GM12878 (cell line): Measurements from ENCODE around the gene RFX1. TPM values are rescaled to one million over a fixed set of nuclear protein-coding genes. Genes with fewer than 3 reads are reported as not detected.

Source experiments
- ASH2L ChIP-seq: fragments of 300-600, 200-600 bp; sonication (generic); IDR thresholded peaks from 2 replicates; pipeline ENCODE4 v1.6.1; 2017; ENCODE audit warnings: low read depth, mild to moderate bottlenecking, borderline replicate concordance
- DPF2 ChIP-seq: fragments of 450-650 bp; IDR thresholded peaks from 2 replicates; pipeline ENCODE4 v1.6.1; 2017; ENCODE audit warnings: mild to moderate bottlenecking
- ELK1 ChIP-seq: IDR thresholded peaks from 2 replicates; pipeline ENCODE4 v1.6.1; 2012; ENCODE audit warnings: low read depth, low read length, improper control_type of control experiment
- ETV6 ChIP-seq, 2 experiments: fragments of 450-650 bp in 1 of 2; IDR thresholded peaks in 1 of 2; conservative IDR thresholded peaks in 1 of 2; 2 replicates each; pipeline ENCODE4 v1.6.1; 2014; ENCODE audit warnings: antibody characterized with exemption in 1 of 2, borderline replicate concordance in 1 of 2, low read depth in 1 of 2, mild to moderate bottlenecking in 1 of 2, moderate library complexity in 1 of 2
- FOS ChIP-seq: IDR thresholded peaks from 3 replicates; pipeline ENCODE4 v1.6.1; 2011; ENCODE audit warnings: borderline replicate concordance; ENCODE audit not compliant: insufficient read length; ENCODE audit errors: extremely low read depth
- GABPA ChIP-seq: IDR thresholded peaks from 2 replicates; pipeline ENCODE4 v1.6.1; 2014; ENCODE audit warnings: antibody characterized with exemption, low read depth, mild to moderate bottlenecking, inconsistent platforms
- HDAC2 ChIP-seq: fragments of 200-600 bp; sonication (generic); IDR thresholded peaks from 2 replicates; pipeline ENCODE4 v1.6.1; 2017
- HDAC6 ChIP-seq: fragments of 200-600 bp; sonication (generic); IDR thresholded peaks from one replicate; pipeline ENCODE4 v1.8.0; 2017; ENCODE audit warnings: antibody characterized with exemption; ENCODE audit not compliant: unreplicated experiment
- KDM1A ChIP-seq: fragments of 200-600 bp; sonication (generic); IDR thresholded peaks from 2 replicates; pipeline ENCODE4 v1.6.1; 2016; ENCODE audit warnings: borderline replicate concordance
- KLF5 ChIP-seq: fragments of 450-650 bp; IDR thresholded peaks from 2 replicates; pipeline ENCODE4 v1.6.1; 2014; ENCODE audit warnings: mild to moderate bottlenecking; ENCODE audit not compliant: partially characterized antibody
- LARP7 ChIP-seq: fragments of 450-650 bp; IDR thresholded peaks from 2 replicates; pipeline ENCODE4 v1.6.1; 2017; ENCODE audit warnings: mild to moderate bottlenecking
- MTA3 ChIP-seq: IDR thresholded peaks from 2 replicates; pipeline ENCODE4 v1.6.1; 2012; ENCODE audit warnings: low read length, inconsistent platforms, borderline replicate concordance
- MXI1 ChIP-seq: fragments of 150-350 bp; IDR thresholded peaks from 2 replicates; pipeline ENCODE4 v1.6.1; 2011; ENCODE audit warnings: low read depth, mild to moderate bottlenecking, inconsistent platforms, low read length, improper control_type of control experiment
- NR2F1 ChIP-seq: fragments of 450-650 bp; conservative IDR thresholded peaks from 2 replicates; pipeline ENCODE4 v1.6.1; 2017; ENCODE audit warnings: mild to moderate bottlenecking
- PAX5 ChIP-seq: IDR thresholded peaks from 2 replicates; pipeline ENCODE4 v1.6.1; 2011; ENCODE audit warnings: low read depth, low read length, borderline replicate concordance
- POLR2A ChIP-seq: IDR thresholded peaks from 2 replicates; pipeline ENCODE4 v1.6.1; 2011; ENCODE audit warnings: low read depth, mild to moderate bottlenecking, low read length
- RB1 ChIP-seq: fragments of 450-650 bp; formaldehyde crosslinking; IDR thresholded peaks from 2 replicates; pipeline ENCODE4 v1.6.1; 2017; ENCODE audit warnings: mild to moderate bottlenecking, borderline replicate concordance
- RUNX3 ChIP-seq: IDR thresholded peaks from 2 replicates; pipeline ENCODE4 v1.6.1; 2012; ENCODE audit warnings: low read length, inconsistent platforms
- SP1 ChIP-seq: IDR thresholded peaks from one replicate; pipeline ENCODE4 v1.6.1; 2011; ENCODE audit warnings: low read depth, low read length
- TAF1 ChIP-seq: IDR thresholded peaks from 2 replicates; pipeline ENCODE4 v1.6.1; 2011; ENCODE audit warnings: mild to moderate bottlenecking, low read depth, low read length, borderline replicate concordance
- WRNIP1 ChIP-seq: IDR thresholded peaks from 2 replicates; pipeline ENCODE4 v1.6.1; 2011; ENCODE audit warnings: low read depth, low read length, improper control_type of control experiment, borderline replicate concordance
- ZSCAN29 ChIP-seq: fragments of 450-650 bp; IDR thresholded peaks from 2 replicates; pipeline ENCODE4 v1.6.1; 2017; ENCODE audit warnings: mild to moderate bottlenecking, moderate library complexity
- ZZZ3 ChIP-seq: IDR thresholded peaks from 2 replicates; pipeline ENCODE4 v1.6.1; 2011; ENCODE audit warnings: low read depth; ENCODE audit not compliant: control insufficient read depth, insufficient read length
- polyA plus RNA-seq, 11 experiments: library from polyadenylated mRNA; depleted of rRNA in 4 of 11; unstranded in 6 of 11; stranded (reverse) in 5 of 11; fragments of >200 nt; fragmentation: Nextera tagmentation in 4 of 11; fragmentation: Illumina TruSeq in 1 of 11; extraction: Ambion mirVana in 4 of 11; extraction: Trizol in 1 of 11; gene quantifications; 1 replicate in 1 of 11; 2 replicates in 10 of 11; pipeline versions ENCODE4 v1.2.1 to v1.2.3, GENCODE V29; 2011 to 2016; ENCODE audit warnings: inconsistent platforms in 2 of 11, missing spikeins in 2 of 11, low read depth in 1 of 11
- total RNA-seq, 4 experiments: library from RNA; depleted of rRNA in 3 of 4; stranded (reverse); fragments of >200 nt in 3 of 4; fragmentation: Illumina TruSeq in 1 of 4; extraction: Trizol in 1 of 4; gene quantifications; 2 replicates each; pipeline versions ENCODE4 v1.2.1 to v1.2.3, GENCODE V29; 2013 to 2021
- TF ChIP-seq, protein P1 (sequence below): fragments of 450-650 bp; formaldehyde crosslinking; IDR thresholded peaks from 2 replicates; pipeline ENCODE4 v1.4.0; 2022; ENCODE audit warnings: mild to moderate bottlenecking, moderate library complexity
- TF ChIP-seq, protein P2 (sequence below): fragments of 450-650 bp; IDR thresholded peaks from 2 replicates; pipeline ENCODE4 v1.6.1; 2016; ENCODE audit warnings: mild to moderate bottlenecking
- TF ChIP-seq, protein P3 (sequence below): IDR thresholded peaks from 2 replicates; pipeline ENCODE4 v1.6.1; 2012; ENCODE audit warnings: low read depth, low read length, improper control_type of control experiment

RFX1 gene
- total and polyA plus RNA-seq, 10 of the 15 experiments (the other 5 are each of a cell fraction or from before 2014, with no cell fraction given), result 0.05 to 11.0 (median 1.5) TPM

DNA sequence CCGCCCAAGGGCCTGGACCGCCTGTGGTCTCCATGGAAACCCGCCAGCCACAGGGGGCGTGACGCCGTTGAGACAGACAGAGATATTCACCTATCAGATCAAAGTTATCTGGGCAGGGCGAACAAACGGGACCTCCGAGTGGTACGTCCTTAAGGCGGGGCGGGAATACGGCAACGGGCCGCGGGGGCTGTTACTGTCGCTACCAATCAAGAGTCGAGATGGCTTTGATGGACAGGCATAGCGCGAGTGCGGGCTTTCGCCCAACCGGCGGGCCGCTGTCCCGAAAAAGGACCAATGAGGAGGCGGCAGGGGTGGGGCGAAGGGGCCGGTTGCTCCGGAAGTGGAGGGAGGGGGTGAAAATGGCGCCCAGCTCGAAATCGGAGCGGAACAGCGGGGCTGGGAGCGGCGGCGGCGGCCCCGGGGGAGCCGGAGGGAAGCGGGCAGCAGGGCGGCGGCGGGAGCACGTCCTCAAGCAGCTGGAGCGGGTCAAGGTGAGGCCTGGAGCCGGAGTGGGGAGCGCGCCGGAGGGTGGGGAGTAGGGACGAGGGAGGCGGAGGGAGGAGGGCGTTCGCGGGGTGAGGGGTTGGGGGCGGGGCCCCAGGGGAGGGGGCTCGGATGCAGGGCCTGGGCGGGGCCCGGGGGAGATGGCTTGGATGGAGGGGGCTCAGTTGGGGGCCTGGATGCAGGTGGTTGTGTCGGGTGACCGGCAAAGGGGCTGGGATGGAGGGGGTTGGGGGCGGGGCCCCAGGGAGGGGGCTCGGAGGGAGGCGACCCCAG lies 53.8 kb downstream of the RFX1 start, which contains the start of gene DCAF15 (continued):
- TF ChIP-seq, protein P1, sequence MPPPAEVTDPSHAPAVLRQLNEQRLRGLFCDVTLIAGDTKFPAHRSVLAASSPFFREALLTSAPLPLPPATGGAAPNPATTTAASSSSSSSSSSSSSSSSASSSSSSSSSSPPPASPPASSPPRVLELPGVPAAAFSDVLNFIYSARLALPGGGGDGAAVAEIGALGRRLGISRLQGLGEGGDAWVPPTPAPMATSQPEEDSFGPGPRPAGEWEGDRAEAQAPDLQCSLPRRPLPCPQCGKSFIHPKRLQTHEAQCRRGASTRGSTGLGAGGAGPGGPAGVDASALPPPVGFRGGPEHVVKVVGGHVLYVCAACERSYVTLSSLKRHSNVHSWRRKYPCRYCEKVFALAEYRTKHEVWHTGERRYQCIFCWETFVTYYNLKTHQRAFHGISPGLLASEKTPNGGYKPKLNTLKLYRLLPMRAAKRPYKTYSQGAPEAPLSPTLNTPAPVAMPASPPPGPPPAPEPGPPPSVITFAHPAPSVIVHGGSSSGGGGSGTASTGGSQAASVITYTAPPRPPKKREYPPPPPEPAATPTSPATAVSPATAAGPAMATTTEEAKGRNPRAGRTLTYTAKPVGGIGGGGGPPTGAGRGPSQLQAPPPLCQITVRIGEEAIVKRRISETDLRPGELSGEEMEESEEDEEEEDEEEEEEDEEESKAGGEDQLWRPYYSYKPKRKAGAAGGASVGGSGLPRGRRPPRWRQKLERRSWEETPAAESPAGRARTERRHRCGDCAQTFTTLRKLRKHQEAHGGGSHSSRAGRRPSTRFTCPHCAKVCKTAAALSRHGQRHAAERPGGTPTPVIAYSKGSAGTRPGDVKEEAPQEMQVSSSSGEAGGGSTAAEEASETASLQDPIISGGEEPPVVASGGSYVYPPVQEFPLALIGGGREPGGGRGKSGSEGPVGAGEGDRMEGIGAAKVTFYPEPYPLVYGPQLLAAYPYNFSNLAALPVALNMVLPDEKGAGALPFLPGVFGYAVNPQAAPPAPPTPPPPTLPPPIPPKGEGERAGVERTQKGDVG (CRISPR knock-in tag), result no peak
- TF ChIP-seq GABPA (peak; percentile 70), ZZZ3 (no peak), WRNIP1 (no peak), RB1 (no peak), NR2F1 (no peak), ETV6 (conservative IDR thresholded peaks at IDR 0.05 in 1 of 2, IDR thresholded peaks at IDR 0.05 in 1 of 2; ENCODE audit: borderline replicate concordance in 1 of 2, low read depth in 1 of 2) (no peak), ASH2L (no peak), POLR2A (peak; percentile 87), MXI1 (peak; percentile 68; the same call in 1 of the 2 replicates), MTA3 (no peak), KDM1A (no peak), SP1 (peak; percentile 98), ZSCAN29 (no peak), HDAC6 (no peak), PAX5 (0 out of 2 replicates have a peak, but pooled peaks have one; percentile 8), RUNX3 (peak; percentile 55), ELK1 (peak; percentile 91), LARP7 (no peak), DPF2 (peak; percentile 100), KLF5 (peak; percentile 96), TAF1 (peak; percentile 96), HDAC2 (no peak), FOS (peak; percentile 88)
- TF ChIP-seq, protein P2, sequence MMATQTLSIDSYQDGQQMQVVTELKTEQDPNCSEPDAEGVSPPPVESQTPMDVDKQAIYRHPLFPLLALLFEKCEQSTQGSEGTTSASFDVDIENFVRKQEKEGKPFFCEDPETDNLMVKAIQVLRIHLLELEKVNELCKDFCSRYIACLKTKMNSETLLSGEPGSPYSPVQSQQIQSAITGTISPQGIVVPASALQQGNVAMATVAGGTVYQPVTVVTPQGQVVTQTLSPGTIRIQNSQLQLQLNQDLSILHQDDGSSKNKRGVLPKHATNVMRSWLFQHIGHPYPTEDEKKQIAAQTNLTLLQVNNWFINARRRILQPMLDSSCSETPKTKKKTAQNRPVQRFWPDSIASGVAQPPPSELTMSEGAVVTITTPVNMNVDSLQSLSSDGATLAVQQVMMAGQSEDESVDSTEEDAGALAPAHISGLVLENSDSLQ, result peak; percentile 100
- TF ChIP-seq, protein P3, sequence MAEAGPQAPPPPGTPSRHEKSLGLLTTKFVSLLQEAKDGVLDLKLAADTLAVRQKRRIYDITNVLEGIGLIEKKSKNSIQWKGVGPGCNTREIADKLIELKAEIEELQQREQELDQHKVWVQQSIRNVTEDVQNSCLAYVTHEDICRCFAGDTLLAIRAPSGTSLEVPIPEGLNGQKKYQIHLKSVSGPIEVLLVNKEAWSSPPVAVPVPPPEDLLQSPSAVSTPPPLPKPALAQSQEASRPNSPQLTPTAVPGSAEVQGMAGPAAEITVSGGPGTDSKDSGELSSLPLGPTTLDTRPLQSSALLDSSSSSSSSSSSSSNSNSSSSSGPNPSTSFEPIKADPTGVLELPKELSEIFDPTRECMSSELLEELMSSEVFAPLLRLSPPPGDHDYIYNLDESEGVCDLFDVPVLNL, result peak; percentile 62
